GM12872 (cell line): ENCODE measurements around the gene RNF7.
A peak's percentile ranks its signal among the peaks of the same experiment; 100 is the strongest.

Experiments used
- CTCF ChIP-seq: IDR thresholded peaks from 3 replicates; pipeline ENCODE4 v1.5.1; 2011; ENCODE audit warnings: low read depth, mild to moderate bottlenecking, low read length, moderate library complexity; ENCODE audit not compliant: insufficient read depth

RNF7 gene

GRCh38 chr3:141725036-141725435, 13.1 kb upstream of the RNF7 start:
- TF ChIP-seq CTCF: no peak

DNA sequence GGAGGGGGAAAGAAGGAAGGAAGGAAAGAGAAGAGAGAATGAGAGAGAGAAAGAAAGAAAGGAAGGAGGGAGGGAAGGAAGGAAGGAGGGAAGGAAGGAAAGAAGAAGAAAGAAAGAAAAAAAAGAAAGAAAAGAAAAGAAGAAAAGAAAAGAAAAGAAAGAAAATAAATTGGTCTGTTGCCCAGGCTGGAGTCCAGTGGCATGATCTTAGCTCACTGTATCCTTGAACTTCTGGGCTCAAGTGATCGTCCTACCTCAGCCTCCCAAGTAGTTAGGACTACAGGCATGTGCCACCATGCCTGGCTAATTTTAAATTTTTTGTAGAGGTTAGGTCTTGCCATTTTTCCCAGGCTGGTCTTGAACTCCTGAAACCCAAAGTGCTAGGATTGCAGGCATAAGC, 11.6 kb upstream of the RNF7 start:
- no peak for TF ChIP-seq CTCF

GRCh38 chr3:141728355-141728892, 9.7 kb upstream of the RNF7 start:
- no peak for TF ChIP-seq CTCF

GRCh38 chr3:141729240-141729639, 8.9 kb upstream of the RNF7 start:
- TF ChIP-seq CTCF: peak; percentile 21; the same call in 1 of the 3 replicates

DNA sequence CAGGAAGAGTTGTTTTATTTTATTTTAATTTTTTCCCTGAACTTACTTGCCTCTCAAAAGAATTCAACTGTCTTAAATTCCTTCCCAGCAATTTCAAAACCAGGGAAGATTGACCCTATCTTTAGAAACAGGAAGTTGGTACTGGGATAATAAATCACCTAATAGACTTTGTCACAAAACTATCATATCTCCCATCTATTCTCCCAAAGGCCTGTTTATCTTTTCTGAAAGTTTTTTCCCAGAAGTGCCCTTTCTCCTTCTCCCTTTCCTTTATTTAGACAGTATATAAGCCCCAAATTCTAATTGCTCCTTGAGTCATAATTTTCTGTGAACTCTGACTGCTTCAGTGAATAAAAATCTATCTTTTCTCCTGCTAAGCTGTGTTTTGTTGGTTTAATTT, 2.9 kb upstream of the RNF7 start:
- TF ChIP-seq CTCF: no peak

DNA sequence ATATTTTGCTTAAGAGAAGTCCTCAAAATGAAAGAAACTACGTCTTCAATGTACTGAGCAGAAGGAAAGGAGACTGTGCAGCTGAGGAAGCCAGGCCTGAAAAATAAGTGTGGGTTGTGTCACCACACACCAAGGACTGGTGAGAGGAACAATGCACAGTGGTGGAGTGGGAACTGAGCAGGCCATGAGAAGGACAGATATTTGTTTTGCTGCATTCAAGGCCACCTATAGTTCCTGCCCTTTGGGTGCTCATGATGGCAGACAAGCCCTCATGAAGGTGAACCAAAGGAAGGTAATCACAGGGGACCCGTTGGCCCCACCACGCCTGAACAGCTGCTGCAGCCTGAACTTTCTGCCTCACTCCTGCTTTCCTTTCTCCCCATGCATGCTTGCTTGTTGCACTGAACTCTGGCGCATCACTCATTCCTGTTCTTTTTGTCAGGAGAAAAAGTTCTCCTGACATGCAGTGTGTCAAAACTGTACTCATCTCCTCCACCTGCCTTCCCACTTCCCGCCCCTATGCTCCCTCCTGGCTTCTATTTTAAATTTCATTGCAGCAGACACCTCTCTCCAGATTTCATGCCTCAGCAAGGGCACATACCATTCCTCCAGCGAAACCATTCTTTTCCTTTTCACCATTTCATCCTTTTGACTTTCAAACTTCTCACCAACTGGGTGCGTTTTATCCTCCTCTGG, 2.2 kb upstream of the RNF7 start:
- no peak for TF ChIP-seq CTCF

- TF ChIP-seq CTCF: no peak
Measured at GRCh38 chr3:141737093-141737492, 1.0 kb upstream of the RNF7 start.

- TF ChIP-seq CTCF: no peak
Measured at GRCh38 chr3:141737678-141738021, 448 bp upstream of the RNF7 start.
